Left ventricle myocardium inferior (tissue), 1 donor: ENCODE results near the gene IRF4. TPM values are rescaled to one million over a fixed set of nuclear protein-coding genes. Genes with fewer than 3 reads are reported as not detected.

Source experiments
- DNase-seq: peaks from one replicate; pipeline ENCODE4 v3.0.0-alpha.2; 2020
- H3K27ac ChIP-seq: fragments of 200-600 bp; replicated peaks from 2 replicates; pipeline ENCODE4 v1.8.0; 2021
- H3K27me3 ChIP-seq: fragments of 200-600 bp; 2 replicates; pipeline ENCODE4 v1.8.0; 2021; ENCODE audit warnings: low read depth
- H3K36me3 ChIP-seq: fragments of 200-600 bp; 2 replicates; pipeline ENCODE4 v1.8.0; 2021
- H3K4me1 ChIP-seq: fragments of 200-600 bp; 2 replicates; pipeline ENCODE4 v1.8.0; 2021
- H3K4me3 ChIP-seq: fragments of 200-600 bp; 2 replicates; pipeline ENCODE4 v1.8.0; 2021; ENCODE audit warnings: mild to moderate bottlenecking, moderate library complexity
- H3K9me3 ChIP-seq: fragments of 200-600 bp; replicated peaks from 2 replicates; pipeline ENCODE4 v1.8.0; 2021
- CTCF ChIP-seq: fragments of 200-600 bp; IDR thresholded peaks from 2 replicates; pipeline ENCODE4 v1.8.0; 2021; ENCODE audit warnings: antibody characterized with exemption, mild to moderate bottlenecking, borderline replicate concordance
- intact Hi-C: fragments of 100-400 bp; cut with micrococcal nuclease; formaldehyde crosslinking; loops from one replicate; pipeline ENCODE4 v1.11.0; 2022
- total RNA-seq: library from RNA; stranded (reverse); fragmentation: NEBNext Ultra II Directional; extraction: Animal tissue kit (Norgen Biotek cat#: 25700); gene quantifications from one replicate; pipeline ENCODE4 v1.2.1, GENCODE V29; 2021
- donor health status: DM: no; HTN: yes; CAD: no; lungs with severe emphysema.

The IRF4 gene
- total RNA-seq, 1 donor from 2014 or later: 0.22 TPM

GRCh38 chr6:453152-453551, 61.6 kb downstream of the IRF4 start:
- intact Hi-C loops: no loop called here
- Histone ChIP-seq H3K36me3 (no peaks in the 10 kb centered on the region), H3K4me3 (no peak overlapping the region), H3K4me1 (no peaks in the 10 kb centered on the region), H3K9me3 (peaks cover 1% of the 10 kb centered on the region), H3K27ac (no peak overlapping the region), H3K27me3 (peaks cover 31% of the 10 kb centered on the region)
- DNase-seq: peak; percentile 28
- TF ChIP-seq CTCF: no peak

DNA sequence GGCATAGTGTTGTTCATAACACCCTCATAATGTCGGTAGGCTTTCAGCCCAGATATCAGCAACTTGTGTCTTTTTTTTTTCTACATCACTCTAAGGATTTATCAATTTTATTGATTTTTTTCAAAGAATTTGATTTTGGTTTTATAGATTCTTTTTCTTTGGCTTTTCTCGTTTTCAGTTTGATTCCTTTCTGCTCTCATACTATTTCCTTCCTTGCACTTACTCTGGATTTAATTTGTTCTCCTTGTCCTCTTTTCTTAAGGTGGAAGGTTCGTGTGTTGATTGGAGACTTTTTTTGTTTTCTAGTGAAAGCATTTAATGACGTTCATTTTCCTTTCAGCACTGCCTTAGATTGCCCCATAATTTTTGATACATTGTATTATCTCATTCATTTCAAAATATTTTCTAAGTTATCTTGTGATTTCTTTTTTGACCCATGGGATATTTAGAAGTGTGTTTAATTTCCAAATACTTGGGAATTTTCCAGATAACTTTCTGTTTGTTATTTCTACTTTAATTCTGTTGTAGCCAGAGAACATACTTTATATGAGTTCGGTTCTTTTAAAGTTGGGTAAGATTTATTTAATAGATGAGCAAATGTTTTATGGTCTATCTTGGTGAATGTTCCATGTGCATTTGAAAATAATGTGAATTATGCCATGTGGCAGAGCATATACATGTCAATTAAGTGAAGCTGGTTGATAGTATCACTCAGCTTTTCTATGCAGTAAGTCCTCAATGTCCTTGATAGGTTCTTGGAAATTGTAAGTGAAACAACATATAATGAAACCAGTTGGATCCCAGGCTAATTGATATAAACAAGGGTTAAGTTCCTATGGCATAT, 62.8 kb downstream of the IRF4 start:
- Histone ChIP-seq H3K27ac (no peak overlapping the region), H3K36me3 (no peaks in the 10 kb centered on the region), H3K27me3 (peaks cover 31% of the 10 kb centered on the region), H3K4me1 (no peaks in the 10 kb centered on the region), H3K4me3 (no peak overlapping the region), H3K9me3 (peaks cover 10% of the 10 kb centered on the region)
- DNase-seq: no peak
- intact Hi-C loops: no loop called here
- TF ChIP-seq CTCF: no peak

GRCh38 chr6:455006-455585, 63.5 kb downstream of the IRF4 start:
- intact Hi-C loops: no loop called here
- H3K27me3 ChIP-seq: peaks cover 31% of the 10 kb centered on the region

GRCh38 chr6:455835-456234, 64.3 kb downstream of the IRF4 start:
- H3K4me3 ChIP-seq: no peak overlapping the region
- H3K9me3 ChIP-seq: peaks cover 10% of the 10 kb centered on the region
- H3K36me3 ChIP-seq: no peaks in the 10 kb centered on the region
- no peak for DNase-seq
- TF ChIP-seq CTCF: no peak
- H3K27me3 ChIP-seq: peaks cover 32% of the 10 kb centered on the region
- intact Hi-C loops: no loop called here
- H3K4me1 ChIP-seq: no peaks in the 10 kb centered on the region
- no peak overlapping the region for H3K27ac ChIP-seq

More at GRCh38 chr6:455006-455585, 63.5 kb downstream of the IRF4 start:
- Histone ChIP-seq H3K4me1 (no peaks in the 10 kb centered on the region), H3K9me3 (peaks cover 10% of the 10 kb centered on the region), H3K4me3 (no peak overlapping the region), H3K36me3 (no peaks in the 10 kb centered on the region), H3K27ac (no peak overlapping the region)
- DNase-seq: no peak
- TF ChIP-seq CTCF: no peak

- H3K27me3 ChIP-seq: peaks cover 33% of the 10 kb centered on the region
- H3K36me3 ChIP-seq: no peaks in the 10 kb centered on the region
- H3K27ac ChIP-seq: no peak overlapping the region
- no peaks in the 10 kb centered on the region for H3K4me1 ChIP-seq
- no peak for TF ChIP-seq CTCF
- H3K9me3 ChIP-seq: peaks cover 10% of the 10 kb centered on the region
- no peak overlapping the region for H3K4me3 ChIP-seq
- no peak for DNase-seq
- intact Hi-C loops: no loop called here
These were observed 64.9 kb downstream of the IRF4 start for GRCh38 chr6:456358-456867.
